Muscle of leg (tissue), 11 donors: ENCODE results near the gene GCNT1. TPM values are rescaled to one million over a fixed set of nuclear protein-coding genes. Genes with fewer than 3 reads are reported as not detected.

Source experiments
- DNase-seq: peaks from one replicate; pipeline ENCODE4 v3.0.0; 2013
- H3K27ac ChIP-seq: one replicate; pipeline ENCODE4 v1.5.1; 2013; ENCODE audit warnings: mild to moderate bottlenecking, low read length, control low read depth
- H3K27me3 ChIP-seq: one replicate; pipeline ENCODE4 v1.6.1; 2013; ENCODE audit warnings: low read length; ENCODE audit not compliant: control insufficient read depth, insufficient read depth
- H3K36me3 ChIP-seq: one replicate; pipeline ENCODE4 v1.6.1; 2013; ENCODE audit warnings: low read length; ENCODE audit not compliant: control insufficient read depth, insufficient read depth
- H3K4me1 ChIP-seq: one replicate; pipeline ENCODE4 v1.6.1; 2013; ENCODE audit warnings: low read length; ENCODE audit not compliant: control insufficient read depth, insufficient read depth
- H3K4me3 ChIP-seq: one replicate; pipeline ENCODE4 v1.5.1; 2013; ENCODE audit warnings: low read length, control low read depth
- H3K9me3 ChIP-seq: replicated peaks from 2 replicates; pipeline ENCODE4 v1.6.1; 2013; ENCODE audit warnings: low read depth, low read length; ENCODE audit not compliant: control insufficient read depth
- WGBS: methylation state at CpG from one replicate; pipeline ENCODE4 v1.1.5; 2013; ENCODE audit warnings: missing lambda C conversion rate; ENCODE audit not compliant: insufficient coverage; 5-methylcytosine and 5-hydroxymethylcytosine counted together
- polyA plus RNA-seq, 8 donors: library from polyadenylated mRNA; unstranded; fragments of 120-200 nt; gene quantifications; one replicate each; pipeline versions ENCODE4 v1.2.1 to v1.2.3, GENCODE V29; 2013; ENCODE audit warnings: inconsistent platforms in 1 of 8, low replicate concordance in 1 of 8; ENCODE audit not compliant: insufficient read length in 8 of 8, insufficient read depth in 1 of 8
- total RNA-seq: library from RNA; stranded (reverse); fragments of 120-200 nt; gene quantifications from one replicate; pipeline ENCODE4 v1.2.4, GENCODE V29; 2013

GCNT1 gene
- total and polyA plus RNA-seq, 9 donors, result 3.0 to 5.9 (median 3.9) TPM

- no peaks in the 10 kb centered on the region for H3K27me3 ChIP-seq
- no peak for DNase-seq
- H3K4me1 ChIP-seq, result no peaks in the 10 kb centered on the region
- no peak overlapping the region for H3K27ac ChIP-seq
- no peaks in the 10 kb centered on the region for H3K36me3 ChIP-seq
- H3K4me3 ChIP-seq, result no peak overlapping the region
- H3K9me3 ChIP-seq, result no peaks in the 10 kb centered on the region
- WGBS, result 80% methylated on average over 1 of the region's 6 CpGs
Observed at GRCh38 chr9:76438841-76439588, 20.0 kb upstream of the GCNT1 start.

- Histone ChIP-seq H3K4me3 (no peak overlapping the region), H3K4me1 (no peaks in the 10 kb centered on the region), H3K9me3 (no peaks in the 10 kb centered on the region), H3K27ac (no peak overlapping the region), H3K36me3 (no peaks in the 10 kb centered on the region), H3K27me3 (no peaks in the 10 kb centered on the region)
- DNase-seq, result no peak
- 62% methylated on average over 7 of the region's 10 CpGs for WGBS
Observed at GRCh38 chr9:76441551-76442322, 17.2 kb upstream of the GCNT1 start.

GRCh38 chr9:76443887-76444286, 15.1 kb upstream of the GCNT1 start:
- 88% methylated on average over 3 of the region's 3 CpGs for WGBS
- no peaks in the 10 kb centered on the region for H3K9me3 ChIP-seq
- H3K36me3 ChIP-seq, result no peaks in the 10 kb centered on the region
- H3K4me1 ChIP-seq, result no peaks in the 10 kb centered on the region
- H3K27ac ChIP-seq, result no peak overlapping the region
- H3K27me3 ChIP-seq, result no peaks in the 10 kb centered on the region
- DNase-seq, result no peak
- no peak overlapping the region for H3K4me3 ChIP-seq

- H3K27ac ChIP-seq, result no peak overlapping the region
- DNase-seq, result no peak
- no peaks in the 10 kb centered on the region for H3K36me3 ChIP-seq
- WGBS, result 50% methylated on average over 3 of the region's 5 CpGs
- H3K27me3 ChIP-seq, result no peaks in the 10 kb centered on the region
- no peaks in the 10 kb centered on the region for H3K9me3 ChIP-seq
- no peaks in the 10 kb centered on the region for H3K4me1 ChIP-seq
- H3K4me3 ChIP-seq, result no peak overlapping the region
Observed at GRCh38 chr9:76444322-76444929, 14.6 kb upstream of the GCNT1 start.

GRCh38 chr9:76445976-76446375, 13.0 kb upstream of the GCNT1 start:
- Histone ChIP-seq H3K4me1 (no peaks in the 10 kb centered on the region), H3K27me3 (no peaks in the 10 kb centered on the region), H3K4me3 (no peak overlapping the region), H3K9me3 (no peaks in the 10 kb centered on the region), H3K36me3 (no peaks in the 10 kb centered on the region), H3K27ac (no peak overlapping the region)
- no peak for DNase-seq

- no peak for DNase-seq
- Histone ChIP-seq H3K4me1 (no peaks in the 10 kb centered on the region), H3K36me3 (no peaks in the 10 kb centered on the region), H3K4me3 (no peak overlapping the region), H3K27ac (no peak overlapping the region), H3K9me3 (no peaks in the 10 kb centered on the region), H3K27me3 (no peaks in the 10 kb centered on the region)
- WGBS, result no CpG with 5 or more reads among the region's 2 CpGs
Observed at GRCh38 chr9:76448501-76448900, 10.5 kb upstream of the GCNT1 start.

- no peak for DNase-seq
- Histone ChIP-seq H3K9me3 (no peaks in the 10 kb centered on the region), H3K4me1 (no peaks in the 10 kb centered on the region), H3K4me3 (no peak overlapping the region), H3K27me3 (no peaks in the 10 kb centered on the region), H3K27ac (no peak overlapping the region), H3K36me3 (no peaks in the 10 kb centered on the region)
- no CpG with 5 or more reads among the region's 1 CpG for WGBS
Observed at GRCh38 chr9:76451234-76451633, 7.7 kb upstream of the GCNT1 start.

- Histone ChIP-seq H3K4me1 (no peaks in the 10 kb centered on the region), H3K27ac (no peak overlapping the region), H3K9me3 (no peaks in the 10 kb centered on the region), H3K36me3 (no peaks in the 10 kb centered on the region), H3K27me3 (no peaks in the 10 kb centered on the region), H3K4me3 (no peak overlapping the region)
- DNase-seq, result no peak
- 55% methylated on average over 1 of the region's 1 CpG for WGBS
Observed at GRCh38 chr9:76452839-76453238, 6.1 kb upstream of the GCNT1 start.

- no peak for DNase-seq
- 88% methylated on average over 4 of the region's 4 CpGs for WGBS
- no peak overlapping the region for H3K4me3 ChIP-seq
- H3K4me1 ChIP-seq, result peaks cover under 1% of the 10 kb centered on the region
- H3K27ac ChIP-seq, result no peak overlapping the region
- H3K36me3 ChIP-seq, result no peaks in the 10 kb centered on the region
- no peaks in the 10 kb centered on the region for H3K27me3 ChIP-seq
- no peaks in the 10 kb centered on the region for H3K9me3 ChIP-seq
Observed at GRCh38 chr9:76453785-76454184, 5.2 kb upstream of the GCNT1 start.

- WGBS, result no CpG with 5 or more reads among the region's 4 CpGs
- H3K4me3 ChIP-seq, result no peak overlapping the region
- H3K27ac ChIP-seq, result no peak overlapping the region
- DNase-seq, result no peak
- H3K36me3 ChIP-seq, result no peaks in the 10 kb centered on the region
- peaks cover 2% of the 10 kb centered on the region for H3K4me1 ChIP-seq
- no peaks in the 10 kb centered on the region for H3K9me3 ChIP-seq
- H3K27me3 ChIP-seq, result no peaks in the 10 kb centered on the region
Observed at GRCh38 chr9:76454311-76454710, 4.7 kb upstream of the GCNT1 start.
